Upper lobe of left lung (tissue), 6 donors: ENCODE measurements around the gene CDH13. TPM values are rescaled to one million over a fixed set of nuclear protein-coding genes. Genes with fewer than 3 reads are reported as not detected.

Experiments
- ATAC-seq, 2 donors: fragments of 200-7000 bp; cut with Tn5 transposase; one replicate each; pipeline ENCODE4 v1.9.1; 2022; ENCODE audit warnings: mild to moderate bottlenecking in 2 of 2, moderate library complexity in 2 of 2; ENCODE audit not compliant: low FRiP score in 2 of 2
- DNase-seq, 2 donors: peaks; one replicate each; pipeline ENCODE4 v3.0.0-alpha.2; 2019 to 2020
- H3K27ac ChIP-seq, 4 donors: fragments of 200-600 bp; sonication (generic); one replicate each; pipeline ENCODE4 v1.5.1; 2016 to 2019
- H3K27me3 ChIP-seq, 4 donors: fragments of 200-600 bp; sonication (generic); one replicate each; pipeline ENCODE4 v1.5.1; 2017 to 2019
- H3K36me3 ChIP-seq, 4 donors: fragments of 200-600 bp; sonication (generic); one replicate each; pipeline ENCODE4 v1.5.1; 2016 to 2019
- H3K4me1 ChIP-seq, 4 donors: fragments of 200-600 bp; sonication (generic); one replicate each; pipeline ENCODE4 v1.5.1; 2018 to 2019
- H3K4me3 ChIP-seq, 4 donors: fragments of 200-600 bp; sonication (generic); one replicate each; pipeline ENCODE4 v1.5.1; 2017 to 2019; ENCODE audit warnings: mild to moderate bottlenecking in 2 of 4, moderate library complexity in 1 of 4
- H3K9me3 ChIP-seq, 4 donors: fragments of 200-600 bp; sonication (generic); one replicate each; pipeline ENCODE4 v1.5.1; 2018 to 2019
- CTCF ChIP-seq, 6 experiments: fragments of 450-650 bp in 4 of 6; fragments of 200-600 bp in 2 of 6; sonication (generic) in 2 of 6; IDR thresholded peaks; one replicate each; pipeline ENCODE4 v1.5.1; 2016 to 2019; ENCODE audit warnings: antibody characterized with exemption in 6 of 6
- EP300 ChIP-seq, 4 donors: sonication (generic); formaldehyde crosslinking; IDR thresholded peaks; one replicate each; pipeline ENCODE4 v1.5.1; 2017; ENCODE audit warnings: antibody characterized with exemption in 4 of 4, control low read depth in 2 of 4
- POLR2A ChIP-seq, 4 donors: fragments of 450-650 bp; IDR thresholded peaks; one replicate each; pipeline ENCODE4 v1.5.1; 2016 to 2017; ENCODE audit warnings: antibody characterized with exemption in 4 of 4, mild to moderate bottlenecking in 2 of 4
- POLR2AphosphoS5 ChIP-seq, 2 donors: sonication (generic); formaldehyde crosslinking; IDR thresholded peaks; one replicate each; pipeline ENCODE4 v1.5.1; 2017; ENCODE audit warnings: antibody characterized with exemption in 2 of 2
- WGBS, 2 donors: methylation state at CpG; one replicate each; pipeline ENCODE4 v1.1.5; 2017 to 2018; 5-methylcytosine and 5-hydroxymethylcytosine counted together
- total RNA-seq, 6 donors: library from RNA; depleted of rRNA in 4 of 6; stranded (reverse); fragments of >200 nt in 4 of 6; gene quantifications; one replicate each; pipeline versions ENCODE4 v1.1.0 to v1.2.1, GENCODE V29; 2016 to 2021
- donor health status: DM: no; HTN: no; CAD: no; lungs with moderate emphysema.
- donor health status: DM: no; HTN: yes; CAD: no; lungs with severe emphysema.

Gene CDH13
- total RNA-seq, 6 donors from 2014 or later, result 11.3 to 39.8 (median 19.9) TPM

GRCh38 chr16:83158320-83158957 lies 531.7 kb downstream of the CDH13 start:
- Histone ChIP-seq H3K9me3 (no peaks in the 10 kb centered on the region), H3K4me3 (no peak overlapping the region), H3K36me3 (no peaks in the 10 kb centered on the region), H3K4me1 (no peaks in the 10 kb centered on the region), H3K27me3 (no peaks in the 10 kb centered on the region), H3K27ac (no peak overlapping the region)
- peak in 1 of 2 donors; percentile 25 for DNase-seq
- TF ChIP-seq CTCF (IDR thresholded peaks at IDR 0.05), result no peak
- TF ChIP-seq POLR2A (IDR thresholded peaks at IDR 0.05), result no peak
- TF ChIP-seq POLR2AphosphoS5 (IDR thresholded peaks at IDR 0.05), result no peak
- TF ChIP-seq EP300 (IDR thresholded peaks at IDR 0.05), result no peak
- ATAC-seq, result peak in 1 of 2 donors; percentile 53
- 81 to 89% methylated on average over 7 to 15 of the region's 15 CpGs for WGBS, 2 donors

- no peaks in the 10 kb centered on the region for H3K27me3 ChIP-seq
- H3K27ac ChIP-seq, result no peak overlapping the region
- no peak for TF ChIP-seq POLR2AphosphoS5 (IDR thresholded peaks at IDR 0.05)
- TF ChIP-seq EP300 (IDR thresholded peaks at IDR 0.05), result no peak
- no peak for TF ChIP-seq CTCF (IDR thresholded peaks at IDR 0.05)
- TF ChIP-seq POLR2A (IDR thresholded peaks at IDR 0.05), result no peak
- H3K36me3 ChIP-seq, result no peaks in the 10 kb centered on the region
- WGBS, 2 donors, result 78 to 80% methylated on average over 2 of the region's 2 CpGs
- no peaks in the 10 kb centered on the region for H3K4me1 ChIP-seq
- no peak for ATAC-seq
- no peak overlapping the region for H3K4me3 ChIP-seq
- no peaks in the 10 kb centered on the region for H3K9me3 ChIP-seq
- no peak for DNase-seq
Observed at GRCh38 chr16:83159049-83159448, 532.3 kb downstream of the CDH13 start.

GRCh38 chr16:83160287-83161020 lies 533.7 kb downstream of the CDH13 start:
- TF ChIP-seq POLR2AphosphoS5 (IDR thresholded peaks at IDR 0.05) (no peak), POLR2A (IDR thresholded peaks at IDR 0.05) (no peak), EP300 (IDR thresholded peaks at IDR 0.05) (no peak), CTCF (IDR thresholded peaks at IDR 0.05) (no peak)
- Histone ChIP-seq H3K27me3 (no peaks in the 10 kb centered on the region), H3K36me3 (no peaks in the 10 kb centered on the region), H3K4me3 (no peak overlapping the region), H3K9me3 (no peaks in the 10 kb centered on the region), H3K4me1 (no peaks in the 10 kb centered on the region), H3K27ac (no peak overlapping the region)
- DNase-seq (no peak), ATAC-seq (no peak)
- WGBS, 2 donors, result 73 to 78% methylated on average over 7 of the region's 7 CpGs

- H3K27ac ChIP-seq, result no peak overlapping the region
- ATAC-seq, result no peak
- no peaks in the 10 kb centered on the region for H3K4me1 ChIP-seq
- 63 to 88% methylated on average over 2 of the region's 2 CpGs for WGBS, 2 donors
- no peaks in the 10 kb centered on the region for H3K9me3 ChIP-seq
- no peaks in the 10 kb centered on the region for H3K36me3 ChIP-seq
- no peak overlapping the region for H3K4me3 ChIP-seq
- no peak for DNase-seq
- TF ChIP-seq EP300 (IDR thresholded peaks at IDR 0.05), result no peak
- TF ChIP-seq POLR2A (IDR thresholded peaks at IDR 0.05), result no peak
- no peak for TF ChIP-seq POLR2AphosphoS5 (IDR thresholded peaks at IDR 0.05)
- no peak for TF ChIP-seq CTCF (IDR thresholded peaks at IDR 0.05)
- no peaks in the 10 kb centered on the region for H3K27me3 ChIP-seq
Observed at GRCh38 chr16:83162791-83163190, 536.0 kb downstream of the CDH13 start.
